PFSK-1 (cell line): ENCODE data around the gene CRADD.

Experiments used
- POLR2AphosphoS5 ChIP-seq: IDR thresholded peaks from 2 replicates; pipeline ENCODE4 v1.6.1; 2012; ENCODE audit warnings: low read depth, mild to moderate bottlenecking, control low read depth, low read length, moderate library complexity
- SIN3A ChIP-seq: IDR thresholded peaks from 2 replicates; pipeline ENCODE4 v1.6.1; 2012; ENCODE audit warnings: mild to moderate bottlenecking, low read length, moderate library complexity, borderline replicate concordance; ENCODE audit not compliant: insufficient read depth
- TAF1 ChIP-seq: IDR thresholded peaks from 2 replicates; pipeline ENCODE4 v1.6.1; 2012; ENCODE audit warnings: low read length, control low read depth, borderline replicate concordance; ENCODE audit not compliant: insufficient read depth
- TF ChIP-seq, protein P1 (sequence below), 2 experiments: IDR thresholded peaks; 2 replicates each; pipeline versions ENCODE4 v1.6.1 to v1.8.0; 2011 to 2012; ENCODE audit warnings: low read depth in 2 of 2, low read length in 2 of 2, control low read depth in 1 of 2, inconsistent platforms in 1 of 2, mild to moderate bottlenecking in 1 of 2, moderate library complexity in 1 of 2; ENCODE audit not compliant: insufficient read depth in 1 of 2

DNA sequence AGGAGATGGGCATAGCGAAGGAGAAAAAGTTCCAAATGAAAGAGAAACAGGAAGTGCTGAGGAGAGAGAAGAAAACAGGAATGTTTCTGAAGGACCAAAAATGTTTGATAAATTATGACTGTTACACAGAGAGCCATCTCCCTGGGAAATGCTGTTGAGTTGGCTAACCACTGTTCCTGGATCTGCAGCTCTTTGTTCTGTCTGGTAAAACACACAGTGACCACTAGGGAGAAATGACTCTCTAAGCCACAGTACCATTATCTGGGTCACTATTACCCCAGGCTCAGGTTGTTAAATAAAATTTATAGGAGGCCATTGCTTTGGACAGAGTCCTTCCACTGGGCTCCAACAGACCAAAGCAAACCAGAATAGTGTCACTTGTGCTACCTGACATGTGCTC lies 219.3 kb downstream of the CRADD start:
- no peak for TF ChIP-seq TAF1
- TF ChIP-seq, protein P1, sequence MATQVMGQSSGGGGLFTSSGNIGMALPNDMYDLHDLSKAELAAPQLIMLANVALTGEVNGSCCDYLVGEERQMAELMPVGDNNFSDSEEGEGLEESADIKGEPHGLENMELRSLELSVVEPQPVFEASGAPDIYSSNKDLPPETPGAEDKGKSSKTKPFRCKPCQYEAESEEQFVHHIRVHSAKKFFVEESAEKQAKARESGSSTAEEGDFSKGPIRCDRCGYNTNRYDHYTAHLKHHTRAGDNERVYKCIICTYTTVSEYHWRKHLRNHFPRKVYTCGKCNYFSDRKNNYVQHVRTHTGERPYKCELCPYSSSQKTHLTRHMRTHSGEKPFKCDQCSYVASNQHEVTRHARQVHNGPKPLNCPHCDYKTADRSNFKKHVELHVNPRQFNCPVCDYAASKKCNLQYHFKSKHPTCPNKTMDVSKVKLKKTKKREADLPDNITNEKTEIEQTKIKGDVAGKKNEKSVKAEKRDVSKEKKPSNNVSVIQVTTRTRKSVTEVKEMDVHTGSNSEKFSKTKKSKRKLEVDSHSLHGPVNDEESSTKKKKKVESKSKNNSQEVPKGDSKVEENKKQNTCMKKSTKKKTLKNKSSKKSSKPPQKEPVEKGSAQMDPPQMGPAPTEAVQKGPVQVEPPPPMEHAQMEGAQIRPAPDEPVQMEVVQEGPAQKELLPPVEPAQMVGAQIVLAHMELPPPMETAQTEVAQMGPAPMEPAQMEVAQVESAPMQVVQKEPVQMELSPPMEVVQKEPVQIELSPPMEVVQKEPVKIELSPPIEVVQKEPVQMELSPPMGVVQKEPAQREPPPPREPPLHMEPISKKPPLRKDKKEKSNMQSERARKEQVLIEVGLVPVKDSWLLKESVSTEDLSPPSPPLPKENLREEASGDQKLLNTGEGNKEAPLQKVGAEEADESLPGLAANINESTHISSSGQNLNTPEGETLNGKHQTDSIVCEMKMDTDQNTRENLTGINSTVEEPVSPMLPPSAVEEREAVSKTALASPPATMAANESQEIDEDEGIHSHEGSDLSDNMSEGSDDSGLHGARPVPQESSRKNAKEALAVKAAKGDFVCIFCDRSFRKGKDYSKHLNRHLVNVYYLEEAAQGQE (IDR thresholded peaks at IDR 0.05; ENCODE audit: insufficient read depth in 1 of 2, low read depth in 2 of 2, low read length in 2 of 2): no peak
- no peak for TF ChIP-seq POLR2AphosphoS5
- no peak for TF ChIP-seq SIN3A
